ENCODE measurements around the gene OLR1.

DNA sequence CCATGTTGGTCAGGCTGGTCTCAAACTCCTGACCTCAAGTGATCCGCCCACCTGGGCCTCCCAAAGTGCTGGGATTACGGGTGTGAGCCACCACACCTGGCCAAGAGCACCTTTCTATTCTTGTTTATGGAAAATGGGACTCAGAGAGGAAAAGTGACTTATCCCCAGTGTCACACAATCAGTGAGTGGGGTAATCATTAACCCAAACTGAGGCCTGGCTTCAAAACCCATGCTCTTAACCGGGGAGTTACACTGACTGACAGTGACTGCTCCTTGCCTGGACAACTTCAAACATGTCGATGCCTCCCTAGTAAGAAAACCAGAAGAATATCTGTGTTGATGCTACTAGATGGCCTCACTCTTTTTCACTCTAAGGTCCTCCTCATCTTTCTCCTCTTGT is 49.2 kb downstream of the OLR1 start:
- TF ChIP-seq CTCF (IDR thresholded peaks at IDR 0.05): no peak
- no peak for TF ChIP-seq SIN3A (IDR thresholded peaks at IDR 0.05; ENCODE audit: borderline replicate concordance, insufficient read depth, low read depth, low read length)

All from Panc1 (cell line).